AG20443 (cell line): ENCODE results near the gene THSD4.
"Not testable (repeated sequence)": the region's sequence is repeated elsewhere in the genome, so short reads cannot be mapped to it uniquely, and the experiment has no call there.

ENCODE experiments used
- DNase-seq: peaks from one replicate; pipeline ENCODE4 v3.0.0; 2012; ENCODE audit warnings: low spot score, mixed read lengths

THSD4 gene

GRCh38 chr15:71189718-71190117 is 74.4 kb downstream of the THSD4 start:
- no peak for DNase-seq

GRCh38 chr15:71191296-71191695 is 76.0 kb downstream of the THSD4 start:
- peak; percentile 37 for DNase-seq

- DNase-seq = no peak
Measured at GRCh38 chr15:71192816-71193215, 77.5 kb downstream of the THSD4 start.

- DNase-seq = no peak
Measured at GRCh38 chr15:71194286-71194685, 79.0 kb downstream of the THSD4 start.

- DNase-seq = no peak
Measured at GRCh38 chr15:71195242-71195641, 80.0 kb downstream of the THSD4 start.

- no peak for DNase-seq
Measured at GRCh38 chr15:71197620-71198019, 82.3 kb downstream of the THSD4 start.

GRCh38 chr15:71198846-71199245 is 83.6 kb downstream of the THSD4 start:
- DNase-seq = no peak

- no peak for DNase-seq
Measured at GRCh38 chr15:71199384-71200351, 84.4 kb downstream of the THSD4 start.

- DNase-seq = no peak
Measured at GRCh38 chr15:71201477-71201876, 86.2 kb downstream of the THSD4 start.

GRCh38 chr15:71202712-71203111 is 87.4 kb downstream of the THSD4 start:
- DNase-seq = no peak

- peak; percentile 62 for DNase-seq
Measured at GRCh38 chr15:71203586-71204474, 88.6 kb downstream of the THSD4 start.

GRCh38 chr15:71207141-71207540 is 91.9 kb downstream of the THSD4 start:
- no peak for DNase-seq

- DNase-seq = no peak
Measured at GRCh38 chr15:71212146-71212545, 96.9 kb downstream of the THSD4 start.

- not testable (repeated sequence) for DNase-seq
Measured at GRCh38 chr15:71213943-71214342, 98.7 kb downstream of the THSD4 start.

- DNase-seq = no peak
Measured at GRCh38 chr15:71215126-71215894, 100.0 kb downstream of the THSD4 start.

- no peak for DNase-seq
Measured at GRCh38 chr15:71218272-71218805, 103.1 kb downstream of the THSD4 start.

- no peak for DNase-seq
Measured at GRCh38 chr15:71219101-71219500, 103.8 kb downstream of the THSD4 start.

GRCh38 chr15:71219645-71220044 is 104.4 kb downstream of the THSD4 start:
- DNase-seq = peak; percentile 78

- no peak for DNase-seq
Measured at GRCh38 chr15:71220828-71221227, 105.6 kb downstream of the THSD4 start.

GRCh38 chr15:71221417-71221816 is 106.1 kb downstream of the THSD4 start:
- DNase-seq = no peak

GRCh38 chr15:71223516-71223915 is 108.2 kb downstream of the THSD4 start:
- DNase-seq = no peak

GRCh38 chr15:71224024-71224423 is 108.8 kb downstream of the THSD4 start:
- no peak for DNase-seq
